ACC112 (cell line): ENCODE measurements around the gene DUS2.

Experiments used
- H2AFZ ChIP-seq: fragments of 200-600 bp; sonication (generic); one replicate; pipeline ENCODE4 v1.6.0; 2017; ENCODE audit warnings: antibody characterized with exemption, low read length; ENCODE audit not compliant: unreplicated experiment
- H3K27ac ChIP-seq: fragments of 200-600 bp; sonication (generic); 2 replicates; pipeline ENCODE4 v1.5.1; 2014; ENCODE audit warnings: low read depth, mild to moderate bottlenecking, antibody characterized with exemption, low read length, moderate library complexity
- H3K27me3 ChIP-seq: fragments of 200-600 bp; sonication (generic); 2 replicates; pipeline ENCODE4 v1.6.1; 2014; ENCODE audit warnings: mild to moderate bottlenecking, antibody characterized with exemption, low read length, moderate library complexity, mixed read lengths; ENCODE audit not compliant: insufficient read depth
- H3K36me3 ChIP-seq: fragments of 200-600 bp; sonication (generic); 2 replicates; pipeline ENCODE4 v1.6.1; 2016; ENCODE audit warnings: mild to moderate bottlenecking, antibody characterized with exemption, low read length, moderate library complexity, mixed read lengths; ENCODE audit not compliant: insufficient read depth
- H3K4me1 ChIP-seq: fragments of 200-600 bp; sonication (generic); one replicate; pipeline ENCODE4 v1.6.1; 2016; ENCODE audit warnings: low read length, mixed read lengths; ENCODE audit not compliant: insufficient read depth, unreplicated experiment, control insufficient read depth
- H3K4me3 ChIP-seq: fragments of 200-600 bp; sonication (generic); 2 replicates; pipeline ENCODE4 v1.5.1; 2014; ENCODE audit warnings: mild to moderate bottlenecking, low read depth, low read length
- H3K79me2 ChIP-seq: fragments of 200-600 bp; sonication (generic); one replicate; pipeline ENCODE4 v1.6.0; 2016; ENCODE audit warnings: low read length; ENCODE audit not compliant: control insufficient read depth, unreplicated experiment, insufficient read depth

The DUS2 gene

DNA sequence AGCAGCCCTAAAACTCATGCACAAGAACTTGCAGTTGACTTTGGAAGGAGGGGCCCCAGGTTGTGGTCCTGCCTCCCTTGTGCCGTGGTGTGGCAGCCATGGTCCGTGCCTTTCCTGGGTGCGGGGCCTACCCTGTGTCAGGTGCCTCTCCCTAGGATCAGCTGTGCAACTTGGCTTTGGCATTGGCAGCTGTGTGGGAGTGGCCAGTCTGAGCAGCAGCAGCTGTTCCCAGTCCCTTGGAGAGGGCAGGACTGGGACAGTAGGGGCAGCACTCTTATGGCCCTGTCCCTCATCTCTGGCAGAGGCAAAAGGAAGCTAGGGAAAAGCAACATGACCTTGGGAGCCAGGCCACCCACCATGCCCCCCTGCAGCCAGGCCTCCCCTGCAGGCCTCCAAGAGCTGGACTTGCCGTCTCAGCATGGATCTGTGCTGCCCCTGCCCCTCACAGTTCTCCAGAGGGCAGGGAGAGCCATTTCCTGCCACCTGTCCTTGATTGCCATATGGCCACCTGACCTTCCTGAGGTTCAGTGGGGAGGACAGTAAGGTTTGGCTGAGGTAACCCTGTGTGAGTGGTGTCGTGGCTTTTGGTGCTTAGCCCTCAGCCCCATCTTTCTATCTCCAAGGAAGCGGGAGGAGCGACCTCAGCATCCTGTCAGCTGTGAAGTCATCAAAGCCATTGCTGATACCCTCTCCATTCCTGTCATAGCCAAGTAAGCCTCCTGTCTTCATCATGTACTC, 46.6 kb downstream of the DUS2 start:
- no peaks in the 10 kb centered on the region for H3K79me2 ChIP-seq
- no peak overlapping the region for H2AFZ ChIP-seq
- H3K36me3 ChIP-seq: peaks cover 13% of the 10 kb centered on the region; the same call in 1 of the 2 replicates
- no peaks in the 10 kb centered on the region for H3K27me3 ChIP-seq
- H3K4me1 ChIP-seq: peaks cover 36% of the 10 kb centered on the region
- H3K27ac ChIP-seq: no peak overlapping the region
- no peak overlapping the region for H3K4me3 ChIP-seq

DNA sequence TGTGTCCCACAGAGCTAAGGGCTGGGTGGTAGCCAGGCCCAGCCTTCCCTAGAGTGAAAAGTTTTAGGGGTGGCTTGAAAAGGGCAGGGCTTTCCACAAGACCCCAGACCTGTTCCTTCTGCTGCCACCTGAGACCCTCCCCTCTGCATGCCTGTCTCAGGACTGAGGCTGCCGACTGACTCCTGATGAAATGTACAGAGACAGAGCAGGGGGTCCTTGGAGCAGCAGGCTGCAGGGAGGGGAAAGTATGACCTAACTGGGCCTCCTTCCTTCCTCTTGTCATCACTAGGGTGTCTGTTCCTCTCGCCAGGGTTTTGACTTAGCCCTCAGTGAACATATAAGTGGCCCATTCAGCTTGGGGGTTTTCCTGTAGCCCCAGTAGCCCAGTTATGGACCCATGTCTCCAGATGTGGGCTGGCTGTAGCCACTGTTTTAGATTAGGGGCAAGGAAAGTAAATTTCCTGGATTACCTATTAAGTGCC, 47.2 kb downstream of the DUS2 start:
- Histone ChIP-seq H3K4me1 (peaks cover 30% of the 10 kb centered on the region), H3K79me2 (no peaks in the 10 kb centered on the region), H3K36me3 (peaks cover 14% of the 10 kb centered on the region; the same call in 1 of the 2 replicates), H2AFZ (no peak overlapping the region), H3K4me3 (no peak overlapping the region), H3K27me3 (no peaks in the 10 kb centered on the region), H3K27ac (no peak overlapping the region)

DNA sequence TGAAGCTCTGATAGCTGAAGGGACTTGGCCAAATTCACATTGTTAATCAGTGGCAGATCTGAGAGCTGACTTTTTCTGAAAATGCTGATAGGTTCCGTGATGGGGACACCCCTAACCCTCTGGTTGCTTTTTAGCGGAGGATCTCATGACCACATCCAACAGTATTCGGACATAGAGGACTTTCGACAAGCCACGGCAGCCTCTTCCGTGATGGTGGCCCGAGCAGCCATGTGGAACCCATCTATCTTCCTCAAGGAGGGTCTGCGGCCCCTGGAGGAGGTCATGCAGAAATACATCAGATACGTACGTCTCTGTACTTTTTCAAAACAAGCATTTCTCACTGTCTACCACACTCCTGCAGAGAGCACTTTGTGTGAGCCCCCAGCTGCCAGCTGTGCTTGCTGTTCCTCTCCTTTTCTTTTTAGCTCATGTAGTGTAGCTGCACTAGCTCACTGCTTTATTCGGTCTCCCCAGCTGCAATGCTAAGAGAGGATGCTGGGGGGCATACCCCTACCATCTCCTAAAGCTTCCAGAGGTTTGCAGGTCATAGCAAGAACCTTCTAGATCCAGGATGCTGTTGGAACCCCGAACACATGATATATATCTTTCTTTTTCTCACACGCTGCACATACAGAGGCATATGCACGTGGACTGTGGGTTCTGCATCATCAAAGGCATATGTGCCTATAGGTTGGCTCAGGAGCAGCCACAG, 47.9 kb downstream of the DUS2 start:
- no peak overlapping the region for H3K27ac ChIP-seq
- peaks cover 14% of the 10 kb centered on the region; the same call in 1 of the 2 replicates for H3K36me3 ChIP-seq
- peaks cover 23% of the 10 kb centered on the region for H3K4me1 ChIP-seq
- no peak overlapping the region for H3K4me3 ChIP-seq
- no peak overlapping the region for H2AFZ ChIP-seq
- H3K27me3 ChIP-seq: no peaks in the 10 kb centered on the region
- H3K79me2 ChIP-seq: no peaks in the 10 kb centered on the region

DNA sequence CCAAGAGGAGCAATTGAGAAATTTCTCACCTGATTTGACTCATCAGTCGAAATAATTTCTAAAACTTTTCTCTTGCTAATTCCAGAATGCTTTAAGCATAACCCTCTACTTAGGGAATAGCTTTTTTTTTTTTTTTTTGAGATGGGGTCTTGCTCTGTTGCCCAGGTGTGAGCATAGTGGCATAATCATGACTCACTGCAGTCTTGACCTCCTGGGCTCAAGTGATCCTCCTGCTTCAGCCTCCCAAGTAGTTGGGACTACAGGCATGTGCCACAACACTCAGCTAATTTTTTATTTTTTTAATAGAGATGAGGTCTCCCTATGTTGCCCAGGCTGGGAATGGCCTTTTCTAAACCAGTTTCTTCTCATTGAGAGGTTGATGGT, 48.4 kb downstream of the DUS2 start:
- no peak overlapping the region for H3K27ac ChIP-seq
- no peak overlapping the region for H2AFZ ChIP-seq
- H3K4me1 ChIP-seq: peaks cover 18% of the 10 kb centered on the region
- H3K79me2 ChIP-seq: no peaks in the 10 kb centered on the region
- no peaks in the 10 kb centered on the region for H3K27me3 ChIP-seq
- no peak overlapping the region for H3K4me3 ChIP-seq
- H3K36me3 ChIP-seq: peaks cover 14% of the 10 kb centered on the region; the same call in 1 of the 2 replicates

DNA sequence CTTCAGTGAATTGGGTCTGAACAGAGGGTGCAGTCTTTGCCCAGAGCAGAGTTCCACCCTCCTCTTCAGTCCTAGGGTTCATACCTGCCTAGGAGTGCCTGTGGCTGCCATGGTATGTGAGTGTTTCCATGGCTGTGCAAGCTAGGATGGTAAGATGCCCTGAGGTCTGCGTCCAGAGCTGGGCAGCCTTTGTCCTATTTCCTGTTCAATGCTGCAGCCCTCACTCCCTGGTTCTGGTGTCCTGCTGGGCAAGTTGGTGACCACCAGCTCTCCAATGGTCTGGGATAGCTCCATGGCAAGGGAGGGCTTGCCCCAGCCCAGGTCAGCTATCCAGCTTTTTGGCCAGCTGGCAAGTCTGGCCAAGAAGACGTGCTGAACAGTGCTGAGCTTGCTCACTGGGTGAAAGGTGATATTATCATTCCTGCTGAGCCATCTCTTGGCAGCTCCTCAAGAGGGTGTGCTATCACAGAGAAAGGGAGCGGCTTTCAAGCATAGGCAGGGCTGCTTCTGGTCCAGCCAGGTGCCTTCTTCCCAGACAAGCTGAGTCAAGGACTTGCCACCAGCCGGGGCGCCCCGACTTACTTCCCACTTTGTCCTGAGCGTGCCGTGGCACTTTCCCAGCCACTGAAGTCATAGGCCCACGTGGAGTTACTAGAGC, 49.1 kb downstream of the DUS2 start:
- peaks cover 14% of the 10 kb centered on the region; the same call in 1 of the 2 replicates for H3K36me3 ChIP-seq
- H3K4me1 ChIP-seq: peaks cover 16% of the 10 kb centered on the region

DNA sequence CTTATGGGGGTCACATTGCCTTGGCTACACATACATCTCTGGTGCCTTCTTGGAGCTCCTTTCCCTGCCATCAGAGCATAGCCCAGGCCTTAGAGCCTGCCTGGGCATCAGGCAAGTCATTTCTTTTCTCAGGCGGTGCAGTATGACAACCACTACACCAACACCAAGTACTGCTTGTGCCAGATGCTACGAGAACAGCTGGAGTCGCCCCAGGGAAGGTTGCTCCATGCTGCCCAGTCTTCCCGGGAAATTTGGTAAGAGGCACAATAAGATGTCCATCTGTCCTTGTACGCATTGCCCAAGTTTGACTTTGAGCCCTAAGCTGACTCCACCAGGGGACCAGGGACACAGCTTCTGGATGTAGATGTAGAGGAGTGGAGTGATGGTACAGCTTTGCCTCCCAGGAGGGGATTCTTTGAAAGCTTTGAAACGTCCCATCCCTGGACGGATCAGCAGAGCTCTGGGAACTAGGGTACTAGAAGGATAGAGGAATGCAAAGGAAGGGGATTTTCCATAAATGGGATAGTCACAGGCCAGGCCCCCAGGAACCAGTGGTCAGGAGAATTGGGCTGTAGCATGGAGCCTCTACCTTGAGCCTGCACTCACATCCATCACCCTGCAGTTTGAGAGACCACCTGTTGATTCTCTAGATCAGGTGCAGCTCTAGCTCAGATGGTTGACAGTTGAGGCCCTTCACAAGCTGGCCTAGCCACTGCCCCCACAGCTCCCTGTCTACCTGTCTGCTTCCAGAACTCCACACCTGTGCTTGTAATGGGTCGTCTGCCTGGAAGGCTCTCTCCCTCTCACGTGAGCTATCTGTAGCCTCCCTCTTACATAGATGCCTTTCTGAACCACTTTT, 51.0 kb downstream of the DUS2 start:
- Histone ChIP-seq H3K79me2 (no peaks in the 10 kb centered on the region), H3K27me3 (no peaks in the 10 kb centered on the region), H2AFZ (no peak overlapping the region), H3K27ac (no peak overlapping the region), H3K4me1 (peaks cover 17% of the 10 kb centered on the region), H3K4me3 (no peak overlapping the region), H3K36me3 (peaks cover 20% of the 10 kb centered on the region; the same call in 1 of the 2 replicates)

More for the DNA sequence above, 49.1 kb downstream of the DUS2 start:
- Histone ChIP-seq H3K27ac (no peak overlapping the region), H3K4me3 (no peak overlapping the region), H2AFZ (no peak overlapping the region), H3K27me3 (no peaks in the 10 kb centered on the region), H3K79me2 (no peaks in the 10 kb centered on the region)

DNA sequence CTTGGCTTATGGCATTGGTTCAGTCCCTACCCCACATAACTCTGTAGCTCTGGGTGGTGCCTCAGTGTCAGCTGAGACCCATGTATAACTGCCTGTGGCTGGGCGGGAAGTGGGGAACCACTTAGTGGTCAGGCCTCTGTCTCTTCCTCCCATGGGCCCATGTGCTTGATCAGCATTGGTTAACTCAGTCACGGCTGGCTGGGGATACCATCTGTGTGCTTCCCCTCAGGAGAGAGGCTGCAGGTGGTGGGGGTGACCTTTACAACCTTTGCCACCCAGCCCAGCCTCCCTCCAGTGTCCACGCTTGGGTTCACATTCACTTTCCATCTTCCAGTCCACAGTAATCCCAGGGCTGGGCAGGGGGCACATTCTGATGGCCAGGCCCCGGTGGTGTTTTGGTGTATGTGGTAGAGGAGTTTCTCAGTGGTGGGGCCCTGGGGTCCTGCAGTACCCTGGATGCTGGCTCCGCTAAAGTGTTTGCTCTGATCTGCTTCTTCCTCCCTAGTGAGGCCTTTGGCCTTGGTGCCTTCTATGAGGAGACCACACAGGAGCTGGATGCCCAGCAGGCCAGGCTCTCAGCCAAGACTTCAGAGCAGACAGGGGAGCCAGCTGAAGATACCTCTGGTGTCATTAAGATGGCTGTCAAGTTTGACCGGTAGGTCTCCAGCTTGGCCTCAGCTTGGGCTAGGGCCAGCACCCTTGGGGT, 51.9 kb downstream of the DUS2 start:
- H3K4me1 ChIP-seq: peaks cover 25% of the 10 kb centered on the region
- no peak overlapping the region for H3K27ac ChIP-seq
- H3K36me3 ChIP-seq: peaks cover 17% of the 10 kb centered on the region; the same call in 1 of the 2 replicates

DNA sequence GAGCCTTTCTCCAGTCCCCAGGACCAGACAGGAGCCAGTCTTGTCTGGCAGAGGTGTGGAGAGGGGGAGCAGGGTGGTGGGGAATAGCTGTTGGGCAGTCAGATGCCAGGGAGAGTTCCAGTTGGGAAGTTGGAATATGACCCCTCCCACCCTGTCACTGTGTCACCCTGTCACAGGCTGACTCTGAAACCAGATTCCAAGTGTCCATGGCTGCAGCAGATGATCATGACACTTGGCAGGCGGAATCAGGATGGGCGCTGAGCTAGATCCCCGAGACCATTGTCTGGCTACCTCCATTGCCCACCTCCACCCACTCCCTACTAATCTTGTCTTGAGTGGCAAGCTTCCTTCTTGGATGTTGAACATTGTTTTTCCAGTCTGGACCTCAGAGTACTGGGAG, 52.9 kb downstream of the DUS2 start:
- Histone ChIP-seq H2AFZ (no peak overlapping the region), H3K4me1 (peaks cover 32% of the 10 kb centered on the region), H3K27ac (no peak overlapping the region), H3K4me3 (no peak overlapping the region), H3K27me3 (no peaks in the 10 kb centered on the region), H3K79me2 (no peaks in the 10 kb centered on the region), H3K36me3 (peaks cover 15% of the 10 kb centered on the region; the same call in 1 of the 2 replicates)

More for the DNA sequence above, 51.9 kb downstream of the DUS2 start:
- Histone ChIP-seq H2AFZ (no peak overlapping the region), H3K27me3 (no peaks in the 10 kb centered on the region), H3K4me3 (no peak overlapping the region), H3K79me2 (no peaks in the 10 kb centered on the region)

DNA sequence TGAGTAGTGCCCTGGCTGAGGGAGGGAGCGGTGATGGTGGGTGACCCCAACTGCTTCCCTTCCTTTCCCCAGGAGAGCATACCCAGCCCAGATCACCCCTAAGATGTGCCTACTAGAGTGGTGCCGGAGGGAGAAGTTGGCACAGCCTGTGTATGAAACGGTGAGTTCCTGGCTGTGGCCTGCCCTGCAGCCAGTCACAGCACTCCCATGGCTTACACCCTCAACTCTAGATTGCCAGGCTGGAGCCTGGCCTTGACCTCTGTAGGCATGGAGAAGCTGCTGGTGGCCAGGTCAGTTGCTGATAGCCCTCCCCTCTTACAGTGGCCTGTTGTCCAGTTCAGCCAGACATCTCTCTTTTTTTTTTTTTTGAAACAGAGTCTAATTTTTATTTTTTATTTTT, 53.5 kb downstream of the DUS2 start:
- H3K36me3 ChIP-seq: peaks cover 11% of the 10 kb centered on the region; the same call in 1 of the 2 replicates

More for the DNA sequence above, 53.5 kb downstream of the DUS2 start:
- Histone ChIP-seq H2AFZ (no peak overlapping the region), H3K79me2 (no peaks in the 10 kb centered on the region), H3K27me3 (no peaks in the 10 kb centered on the region), H3K27ac (no peak overlapping the region), H3K4me1 (peaks cover 36% of the 10 kb centered on the region), H3K4me3 (no peak overlapping the region)
